ENCODE results near the gene VWA3A.
A peak's percentile ranks its signal among the peaks of the same experiment; 100 is the strongest.

VWA3A gene

GRCh38 chr16:22052980-22053379, 39.4 kb upstream of the VWA3A start:
- TF ChIP-seq CTCF (IDR thresholded peaks at IDR 0.05; ENCODE audit: low read length): no peak
- TF ChIP-seq EZH2 (optimal IDR thresholded peaks at IDR 0.05; ENCODE audit: low read depth, low read length): no peak
- TF ChIP-seq EZH2phosphoT487 (IDR thresholded peaks at IDR 0.05; ENCODE audit: low read length): no peak
- Histone ChIP-seq H3K9me3 (replicated peaks; ENCODE audit: insufficient read depth, low read length) (no peaks in the 10 kb centered on the region), H3K27me3 (replicated peaks; ENCODE audit: insufficient read depth, low read length) (no peaks in the 10 kb centered on the region), H3K4me2 (ENCODE audit: low read depth, low read length) (no peak overlapping the region), H3K27ac (ENCODE audit: low read length) (no peak overlapping the region), H2AFZ (ENCODE audit: low read length) (no peak overlapping the region), H3K9me2 (replicated peaks; ENCODE audit: insufficient read depth, low read length) (no peaks in the 10 kb centered on the region), H3K79me2 (ENCODE audit: low read length) (no peaks in the 10 kb centered on the region), H3K36me3 (replicated peaks; ENCODE audit: insufficient read depth, low read length) (no peaks in the 10 kb centered on the region), H3K4me1 (ENCODE audit: low read length) (0 out of 2 replicates have a peak, but pooled peaks cover 2% of the 10 kb centered on the region), H4K20me1 (ENCODE audit: insufficient read depth, low read length) (no peaks in the 10 kb centered on the region), H3F3A (ENCODE audit: insufficient read depth, low read length) (no peaks in the 10 kb centered on the region), H3K4me3 (ENCODE audit: low read length) (no peak overlapping the region), H3K9ac (ENCODE audit: low read length) (no peak overlapping the region)
- no peak for DNase-seq

- Histone ChIP-seq H3K9ac (ENCODE audit: low read length) (no peak overlapping the region), H3F3A (ENCODE audit: insufficient read depth, low read length) (no peaks in the 10 kb centered on the region), H3K9me3 (replicated peaks; ENCODE audit: insufficient read depth, low read length) (no peaks in the 10 kb centered on the region), H3K9me2 (replicated peaks; ENCODE audit: insufficient read depth, low read length) (no peaks in the 10 kb centered on the region), H3K79me2 (ENCODE audit: low read length) (no peaks in the 10 kb centered on the region), H3K36me3 (replicated peaks; ENCODE audit: insufficient read depth, low read length) (no peaks in the 10 kb centered on the region), H3K27ac (ENCODE audit: low read length) (no peak overlapping the region), H3K27me3 (replicated peaks; ENCODE audit: insufficient read depth, low read length) (no peaks in the 10 kb centered on the region), H2AFZ (ENCODE audit: low read length) (no peak overlapping the region), H3K4me2 (ENCODE audit: low read depth, low read length) (no peak overlapping the region), H4K20me1 (ENCODE audit: insufficient read depth, low read length) (no peaks in the 10 kb centered on the region), H3K4me1 (ENCODE audit: low read length) (0 out of 2 replicates have a peak, but pooled peaks cover 2% of the 10 kb centered on the region), H3K4me3 (ENCODE audit: low read length) (no peak overlapping the region)
- TF ChIP-seq EZH2 (optimal IDR thresholded peaks at IDR 0.05; ENCODE audit: low read depth, low read length) (no peak), EZH2phosphoT487 (IDR thresholded peaks at IDR 0.05; ENCODE audit: low read length) (no peak), CTCF (IDR thresholded peaks at IDR 0.05; ENCODE audit: low read length) (no peak)
- DNase-seq: peak; percentile 12
Observed at GRCh38 chr16:22053921-22054341, 38.4 kb upstream of the VWA3A start.

- Histone ChIP-seq H3K4me1 (ENCODE audit: low read length) (0 out of 2 replicates have a peak, but pooled peaks cover 2% of the 10 kb centered on the region), H3K9ac (ENCODE audit: low read length) (no peak overlapping the region), H3K9me3 (replicated peaks; ENCODE audit: insufficient read depth, low read length) (no peaks in the 10 kb centered on the region), H3K79me2 (ENCODE audit: low read length) (no peaks in the 10 kb centered on the region), H3F3A (ENCODE audit: insufficient read depth, low read length) (no peaks in the 10 kb centered on the region), H3K4me3 (ENCODE audit: low read length) (no peak overlapping the region), H3K27me3 (replicated peaks; ENCODE audit: insufficient read depth, low read length) (no peaks in the 10 kb centered on the region), H3K36me3 (replicated peaks; ENCODE audit: insufficient read depth, low read length) (no peaks in the 10 kb centered on the region), H3K27ac (ENCODE audit: low read length) (no peak overlapping the region), H4K20me1 (ENCODE audit: insufficient read depth, low read length) (no peaks in the 10 kb centered on the region), H3K4me2 (ENCODE audit: low read depth, low read length) (no peak overlapping the region), H2AFZ (ENCODE audit: low read length) (no peak overlapping the region), H3K9me2 (replicated peaks; ENCODE audit: insufficient read depth, low read length) (no peaks in the 10 kb centered on the region)
- no peak for DNase-seq
- TF ChIP-seq EZH2 (optimal IDR thresholded peaks at IDR 0.05; ENCODE audit: low read depth, low read length) (no peak), EZH2phosphoT487 (IDR thresholded peaks at IDR 0.05; ENCODE audit: low read length) (no peak), CTCF (IDR thresholded peaks at IDR 0.05; ENCODE audit: low read length) (no peak)
Observed at GRCh38 chr16:22054847-22055590, 37.3 kb upstream of the VWA3A start.

All from MM.1S (cell line).